HCT116 (cell line): ENCODE results near the gene SLC37A3. TPM values are rescaled to one million over a fixed set of nuclear protein-coding genes. Genes with fewer than 3 reads are reported as not detected.

Experiments
- ATAC-seq: fragments of 200-7000 bp; cut with Tn5 transposase; 2 replicates; pipeline ENCODE4 v1.9.1; 2020; ENCODE audit warnings: mild to moderate bottlenecking, moderate library complexity
- BruUV-seq: library from RNA; stranded (reverse); fragments of 400-500 nt; replicated peaks from 2 replicates; lab custom pipeline; 2021; lab: Mats Ljungman, UMichigan
- CTCF ChIA-PET: fragments of 300-600 bp; sonication (Branson Sonifier 250); formaldehyde crosslinking; loops from one replicate; lab custom pipeline; 2021; ENCODE audit warnings: antibody characterized with exemption; lab: Charles Lee
- POLR2A ChIA-PET: fragments of 300-600, 350-600 bp; sonication (Branson Sonifier 250); formaldehyde crosslinking; loops from one replicate; lab custom pipeline; 2021; ENCODE audit warnings: antibody characterized with exemption; lab: Charles Lee
- RAD21 ChIA-PET, 2 experiments: fragments of 300-600 bp; sonication (Branson Sonifier 250); formaldehyde crosslinking; loops; one replicate each; lab custom pipeline; 2023; ENCODE audit warnings: low total read pairs in 2 of 2; ENCODE audit not compliant: uncharacterized antibody in 2 of 2, unreplicated experiment in 2 of 2, low non-redundant PET in 1 of 2; lab: Charles Lee
- DNase-seq: peaks from one replicate; pipeline ENCODE4 v3.0.0-alpha.2; 2010; ENCODE audit warnings: low read depth, low spot score
- H2AFZ ChIP-seq: fragments of 200-600 bp; shearing (Covaris generic), sonication (generic); 2 replicates; pipeline ENCODE4 v1.6.1; 2017; ENCODE audit warnings: low read depth, mixed run types, mixed read lengths, antibody characterized with exemption, low read length; ENCODE audit not compliant: poor library complexity, severe bottlenecking
- H3K27ac ChIP-seq: 2 replicates; pipeline ENCODE4 v1.5.1; 2012; ENCODE audit warnings: low read depth, low read length
- H3K27me3 ChIP-seq: fragments of 200-600 bp; sonication (generic); 2 replicates; pipeline ENCODE4 v1.6.1; 2016; ENCODE audit warnings: mixed run types, low read length, mixed read lengths; ENCODE audit not compliant: insufficient read depth
- H3K36me3 ChIP-seq, 2 experiments: fragments of 200-500 bp in 1 of 2; fragments of 200-600 bp in 1 of 2; sonication (Bioruptor generic) in 1 of 2; sonication (generic) in 1 of 2; 2 replicates each; pipeline versions ENCODE4 v1.5.1 to v1.6.1; 2014 to 2016; ENCODE audit warnings: low read length in 2 of 2, inconsistent platforms in 1 of 2, mixed read lengths in 1 of 2, mixed run types in 1 of 2; ENCODE audit not compliant: insufficient read depth in 2 of 2, control insufficient read depth in 1 of 2
- H3K4me1 ChIP-seq, 2 experiments: fragments of 200-600 bp in 1 of 2; sonication (generic) in 1 of 2; 2 replicates each; pipeline versions ENCODE4 v1.5.1 to v1.6.1; 2012 to 2017; ENCODE audit warnings: low read length in 2 of 2, inconsistent platforms in 1 of 2, mild to moderate bottlenecking in 1 of 2, mixed read lengths in 1 of 2, mixed run types in 1 of 2, moderate library complexity in 1 of 2; ENCODE audit not compliant: insufficient read depth in 2 of 2, control insufficient read depth in 1 of 2
- H3K4me2 ChIP-seq: fragments of 200-600 bp; sonication (generic); 2 replicates; pipeline ENCODE4 v1.6.1; 2017; ENCODE audit warnings: mixed run types, low read length, mixed read lengths
- H3K4me3 ChIP-seq, 2 experiments: fragments of 200-600 bp in 1 of 2; sonication (generic) in 1 of 2; replicated peaks in 1 of 2; 2 replicates each; pipeline ENCODE4 v1.5.1; 2011 to 2016; ENCODE audit warnings: low read length in 2 of 2, control low read depth in 1 of 2, low read depth in 1 of 2, mild to moderate bottlenecking in 1 of 2, mixed read lengths in 1 of 2, mixed run types in 1 of 2
- H3K79me2 ChIP-seq: fragments of 200-600 bp; sonication (generic); 2 replicates; pipeline ENCODE4 v1.6.1; 2017; ENCODE audit warnings: mild to moderate bottlenecking, mixed run types, low read length, moderate library complexity, mixed read lengths; ENCODE audit not compliant: insufficient read depth
- H3K9ac ChIP-seq: fragments of 200-600 bp; sonication (generic); 2 replicates; pipeline ENCODE4 v1.6.1; 2016; ENCODE audit warnings: low read length, mixed read lengths
- H3K9me2 ChIP-seq: fragments of 200-600 bp; sonication (generic), shearing (Covaris generic); 2 replicates; pipeline ENCODE4 v1.6.1; 2017; ENCODE audit warnings: mixed run types, mild to moderate bottlenecking, moderate library complexity; ENCODE audit not compliant: insufficient read depth
- H3K9me3 ChIP-seq, 2 experiments: fragments of 200-500 bp in 1 of 2; fragments of 200-600 bp in 1 of 2; sonication (Bioruptor generic) in 1 of 2; sonication (generic) in 1 of 2; 2 replicates each; pipeline ENCODE4 v1.6.1; 2014 to 2017; ENCODE audit warnings: low read length in 2 of 2, mixed read lengths in 2 of 2, inconsistent platforms in 1 of 2, low read depth in 1 of 2, mild to moderate bottlenecking in 1 of 2, mixed run types in 1 of 2, moderate library complexity in 1 of 2; ENCODE audit not compliant: control insufficient read depth in 1 of 2, insufficient read depth in 1 of 2
- H4K20me1 ChIP-seq: fragments of 200-600 bp; sonication (generic), shearing (Covaris generic); 2 replicates; pipeline ENCODE4 v1.6.1; 2017; ENCODE audit warnings: mixed run types, mild to moderate bottlenecking, moderate library complexity; ENCODE audit not compliant: insufficient read depth
- CBX3 ChIP-seq: IDR thresholded peaks from 2 replicates; pipeline ENCODE4 v1.6.1; 2012; ENCODE audit warnings: low read depth
- POLR2A ChIP-seq: IDR thresholded peaks from 2 replicates; pipeline ENCODE4 v1.7.0; 2011; ENCODE audit warnings: borderline replicate concordance; ENCODE audit not compliant: insufficient read depth, insufficient read length; ENCODE audit errors: extremely low read depth
- TCF7L2 ChIP-seq: IDR thresholded peaks from 2 replicates; pipeline ENCODE4 v1.7.0; 2011; ENCODE audit warnings: borderline replicate concordance, inconsistent platforms; ENCODE audit not compliant: insufficient read depth, insufficient read length; ENCODE audit errors: extremely low read depth
- ZNF274 ChIP-seq: fragments of 200-500 bp; sonication (Bioruptor generic); IDR thresholded peaks from 2 replicates; pipeline ENCODE4 v1.6.1; 2014; ENCODE audit warnings: mild to moderate bottlenecking, low read depth, low read length, inconsistent platforms
- intact Hi-C: fragments of 100-400 bp; cut with micrococcal nuclease; formaldehyde crosslinking; loops from 2 replicates; pipeline ENCODE4 v1.10.0; 2022
- total RNA-seq: library from RNA; stranded (reverse); gene quantifications from one replicate; pipeline ENCODE4 v1.2.1, GENCODE V29; 2021; ENCODE audit not compliant: unreplicated experiment
- TF ChIP-seq, protein P1 (sequence below): IDR thresholded peaks from 2 replicates; pipeline ENCODE4 v1.6.1; 2011; ENCODE audit warnings: mild to moderate bottlenecking, low read length, moderate library complexity; ENCODE audit not compliant: insufficient replicate concordance; ENCODE audit errors: extremely low read depth
- TF ChIP-seq, protein P2 (sequence below): IDR thresholded peaks from 2 replicates; pipeline ENCODE4 v1.6.1; 2012; ENCODE audit warnings: low read depth

Gene SLC37A3
- total RNA-seq, 1 experiment from 2014 or later = 41.8 TPM

DNA sequence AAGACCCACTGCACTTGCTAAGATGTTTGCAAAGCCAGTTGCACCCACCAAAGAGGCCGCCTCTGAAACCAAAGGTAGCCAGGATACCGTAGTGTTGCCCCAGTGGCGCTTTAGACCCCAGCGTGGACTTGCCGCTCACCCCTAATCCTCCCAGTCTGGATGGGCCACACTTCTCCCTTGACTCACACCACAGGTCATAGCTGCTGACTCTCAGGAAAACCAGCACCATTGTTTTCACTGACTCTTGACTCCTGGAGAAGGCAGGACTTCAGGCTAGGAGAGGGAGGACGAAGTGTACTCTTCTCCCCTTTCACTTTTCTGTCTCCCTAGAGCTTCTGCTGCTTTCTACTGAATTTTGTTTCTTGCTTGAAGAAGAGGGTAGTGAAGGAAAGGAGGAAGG is 27.8 kb upstream of the SLC37A3 start:
- Histone ChIP-seq H3K4me2 (no peak overlapping the region), H3K27me3 (no peaks in the 10 kb centered on the region), H4K20me1 (no peaks in the 10 kb centered on the region), H3K27ac (no peak overlapping the region), H3K36me3 (no peaks in the 10 kb centered on the region), H3K4me1 (no peaks in the 10 kb centered on the region), H3K9me2 (no peaks in the 10 kb centered on the region), H3K4me3 (no peak overlapping the region), H3K9ac (no peak overlapping the region), H3K79me2 (no peaks in the 10 kb centered on the region), H3K9me3 (no peaks in the 10 kb centered on the region), H2AFZ (no peak overlapping the region)
- DNase-seq = no peak
- TF ChIP-seq, protein P1, sequence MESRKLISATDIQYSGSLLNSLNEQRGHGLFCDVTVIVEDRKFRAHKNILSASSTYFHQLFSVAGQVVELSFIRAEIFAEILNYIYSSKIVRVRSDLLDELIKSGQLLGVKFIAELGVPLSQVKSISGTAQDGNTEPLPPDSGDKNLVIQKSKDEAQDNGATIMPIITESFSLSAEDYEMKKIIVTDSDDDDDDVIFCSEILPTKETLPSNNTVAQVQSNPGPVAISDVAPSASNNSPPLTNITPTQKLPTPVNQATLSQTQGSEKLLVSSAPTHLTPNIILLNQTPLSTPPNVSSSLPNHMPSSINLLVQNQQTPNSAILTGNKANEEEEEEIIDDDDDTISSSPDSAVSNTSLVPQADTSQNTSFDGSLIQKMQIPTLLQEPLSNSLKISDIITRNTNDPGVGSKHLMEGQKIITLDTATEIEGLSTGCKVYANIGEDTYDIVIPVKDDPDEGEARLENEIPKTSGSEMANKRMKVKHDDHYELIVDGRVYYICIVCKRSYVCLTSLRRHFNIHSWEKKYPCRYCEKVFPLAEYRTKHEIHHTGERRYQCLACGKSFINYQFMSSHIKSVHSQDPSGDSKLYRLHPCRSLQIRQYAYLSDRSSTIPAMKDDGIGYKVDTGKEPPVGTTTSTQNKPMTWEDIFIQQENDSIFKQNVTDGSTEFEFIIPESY = no peak
- TF ChIP-seq ZNF274 (no peak), POLR2A (no peak), CBX3 (no peak), TCF7L2 (no peak)
- TF ChIP-seq, protein P2, sequence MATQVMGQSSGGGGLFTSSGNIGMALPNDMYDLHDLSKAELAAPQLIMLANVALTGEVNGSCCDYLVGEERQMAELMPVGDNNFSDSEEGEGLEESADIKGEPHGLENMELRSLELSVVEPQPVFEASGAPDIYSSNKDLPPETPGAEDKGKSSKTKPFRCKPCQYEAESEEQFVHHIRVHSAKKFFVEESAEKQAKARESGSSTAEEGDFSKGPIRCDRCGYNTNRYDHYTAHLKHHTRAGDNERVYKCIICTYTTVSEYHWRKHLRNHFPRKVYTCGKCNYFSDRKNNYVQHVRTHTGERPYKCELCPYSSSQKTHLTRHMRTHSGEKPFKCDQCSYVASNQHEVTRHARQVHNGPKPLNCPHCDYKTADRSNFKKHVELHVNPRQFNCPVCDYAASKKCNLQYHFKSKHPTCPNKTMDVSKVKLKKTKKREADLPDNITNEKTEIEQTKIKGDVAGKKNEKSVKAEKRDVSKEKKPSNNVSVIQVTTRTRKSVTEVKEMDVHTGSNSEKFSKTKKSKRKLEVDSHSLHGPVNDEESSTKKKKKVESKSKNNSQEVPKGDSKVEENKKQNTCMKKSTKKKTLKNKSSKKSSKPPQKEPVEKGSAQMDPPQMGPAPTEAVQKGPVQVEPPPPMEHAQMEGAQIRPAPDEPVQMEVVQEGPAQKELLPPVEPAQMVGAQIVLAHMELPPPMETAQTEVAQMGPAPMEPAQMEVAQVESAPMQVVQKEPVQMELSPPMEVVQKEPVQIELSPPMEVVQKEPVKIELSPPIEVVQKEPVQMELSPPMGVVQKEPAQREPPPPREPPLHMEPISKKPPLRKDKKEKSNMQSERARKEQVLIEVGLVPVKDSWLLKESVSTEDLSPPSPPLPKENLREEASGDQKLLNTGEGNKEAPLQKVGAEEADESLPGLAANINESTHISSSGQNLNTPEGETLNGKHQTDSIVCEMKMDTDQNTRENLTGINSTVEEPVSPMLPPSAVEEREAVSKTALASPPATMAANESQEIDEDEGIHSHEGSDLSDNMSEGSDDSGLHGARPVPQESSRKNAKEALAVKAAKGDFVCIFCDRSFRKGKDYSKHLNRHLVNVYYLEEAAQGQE = no peak
- ChIA-PET CTCF (no interaction called here), POLR2A (interaction anchor here (0.8 kb wide), 1 partner anchor 654 kb away, joined by 4 read pairs; no protein-coding TSS in a partner anchor), RAD21 (no interaction called here)
- BruUV-seq = no TSS peak
- intact Hi-C loops = no loop called here
- ATAC-seq = no peak
